Muscle of arm (tissue), 14 donors: Measurements from ENCODE around the gene ZNF318. TPM values are rescaled to one million over a fixed set of nuclear protein-coding genes. Genes with fewer than 3 reads are reported as not detected.
A peak's percentile ranks its signal among the peaks of the same experiment; 100 is the strongest.
"Not testable (repeated sequence)": the region's sequence is repeated elsewhere in the genome, so short reads cannot be mapped to it uniquely, and the experiment has no call there.

Experiments
- DNase-seq: peaks from one replicate; pipeline ENCODE4 v3.0.0-alpha.2; 2013
- long read RNA-seq, 11 donors: transcript quantifications; one replicate each; lab custom pipeline, GENCODE V29; 2026
- polyA plus RNA-seq, 12 donors: library from polyadenylated mRNA; unstranded; fragments of 120-200 nt; gene quantifications; one replicate each; pipeline ENCODE4 v1.2.1, GENCODE V29; 2013; ENCODE audit not compliant: insufficient read length in 12 of 12

ZNF318 gene, protein sequence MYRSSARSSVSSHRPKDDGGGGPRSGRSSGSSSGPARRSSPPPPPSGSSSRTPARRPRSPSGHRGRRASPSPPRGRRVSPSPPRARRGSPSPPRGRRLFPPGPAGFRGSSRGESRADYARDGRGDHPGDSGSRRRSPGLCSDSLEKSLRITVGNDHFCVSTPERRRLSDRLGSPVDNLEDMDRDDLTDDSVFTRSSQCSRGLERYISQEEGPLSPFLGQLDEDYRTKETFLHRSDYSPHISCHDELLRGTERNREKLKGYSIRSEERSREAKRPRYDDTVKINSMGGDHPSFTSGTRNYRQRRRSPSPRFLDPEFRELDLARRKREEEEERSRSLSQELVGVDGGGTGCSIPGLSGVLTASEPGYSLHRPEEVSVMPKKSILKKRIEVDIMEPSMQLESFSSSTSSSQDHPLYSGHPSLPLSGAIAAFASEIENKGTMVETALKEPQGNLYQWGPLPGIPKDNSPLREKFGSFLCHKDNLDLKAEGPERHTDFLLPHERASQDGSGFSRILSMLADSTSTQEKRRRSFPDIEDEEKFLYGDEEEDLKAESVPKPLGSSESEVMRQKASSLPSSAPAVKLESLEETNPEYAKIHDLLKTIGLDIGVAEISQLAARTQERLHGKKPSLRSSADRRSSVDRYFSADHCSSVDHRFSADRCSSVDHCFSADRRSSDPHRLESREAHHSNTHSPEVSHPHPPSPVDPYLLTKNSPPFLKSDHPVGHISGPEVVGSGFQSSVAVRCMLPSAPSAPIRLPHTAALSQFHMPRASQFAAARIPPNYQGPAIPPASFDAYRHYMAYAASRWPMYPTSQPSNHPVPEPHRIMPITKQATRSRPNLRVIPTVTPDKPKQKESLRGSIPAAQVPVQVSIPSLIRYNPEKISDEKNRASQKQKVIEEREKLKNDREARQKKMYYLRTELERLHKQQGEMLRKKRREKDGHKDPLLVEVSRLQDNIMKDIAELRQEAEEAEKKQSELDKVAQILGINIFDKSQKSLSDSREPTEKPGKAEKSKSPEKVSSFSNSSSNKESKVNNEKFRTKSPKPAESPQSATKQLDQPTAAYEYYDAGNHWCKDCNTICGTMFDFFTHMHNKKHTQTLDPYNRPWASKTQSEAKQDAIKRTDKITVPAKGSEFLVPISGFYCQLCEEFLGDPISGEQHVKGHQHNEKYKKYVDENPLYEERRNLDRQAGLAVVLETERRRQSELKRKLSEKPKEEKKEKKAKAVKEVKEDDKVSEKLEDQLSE (N-terminal part only)
- polyA plus RNA-seq = 10 to 100 TPM in 11 of 12 donors, not detected in 1; 12.7 to 22.9 (median 15.9) TPM
- long read RNA-seq, donor 1 = 0 reads
- long read RNA-seq, donor 2, full-length matches to known transcripts = 1 of 1 reads
- long read RNA-seq, donor 2, partial matches to known transcripts = 0 of 1 reads
- long read RNA-seq, donor 2, other reads (novel, unspliced or antisense) = 0 of 1 reads
- long read RNA-seq, donor 3 = 0 reads
- long read RNA-seq, donor 4, full-length matches to known transcripts = 1 of 1 reads
- long read RNA-seq, donor 4, partial matches to known transcripts = 0 of 1 reads
- long read RNA-seq, donor 4, other reads (novel, unspliced or antisense) = 0 of 1 reads
- long read RNA-seq, donor 5, full-length matches to known transcripts = 1 of 1 reads
- long read RNA-seq, donor 5, partial matches to known transcripts = 0 of 1 reads
- long read RNA-seq, donor 5, other reads (novel, unspliced or antisense) = 0 of 1 reads
- long read RNA-seq, donor 6, full-length matches to known transcripts = 1 of 1 reads
- long read RNA-seq, donor 6, partial matches to known transcripts = 0 of 1 reads
- long read RNA-seq, donor 6, other reads (novel, unspliced or antisense) = 0 of 1 reads
- long read RNA-seq, donor 7 = 0 reads
- long read RNA-seq, donor 8, partial matches to known transcripts = 5 of 5 reads
- long read RNA-seq, donor 8, other reads (novel, unspliced or antisense) = 0 of 5 reads
- long read RNA-seq, donor 9 = 0 reads
- long read RNA-seq, donor 10, full-length matches to known transcripts = 4 of 4 reads
- long read RNA-seq, donor 10, partial matches to known transcripts = 0 of 4 reads
- long read RNA-seq, donor 10, other reads (novel, unspliced or antisense) = 0 of 4 reads
- long read RNA-seq, donor 11, full-length matches to known transcripts = 2 of 2 reads
- long read RNA-seq, donor 11, partial matches to known transcripts = 0 of 2 reads
- long read RNA-seq, donor 11, other reads (novel, unspliced or antisense) = 0 of 2 reads

DNA sequence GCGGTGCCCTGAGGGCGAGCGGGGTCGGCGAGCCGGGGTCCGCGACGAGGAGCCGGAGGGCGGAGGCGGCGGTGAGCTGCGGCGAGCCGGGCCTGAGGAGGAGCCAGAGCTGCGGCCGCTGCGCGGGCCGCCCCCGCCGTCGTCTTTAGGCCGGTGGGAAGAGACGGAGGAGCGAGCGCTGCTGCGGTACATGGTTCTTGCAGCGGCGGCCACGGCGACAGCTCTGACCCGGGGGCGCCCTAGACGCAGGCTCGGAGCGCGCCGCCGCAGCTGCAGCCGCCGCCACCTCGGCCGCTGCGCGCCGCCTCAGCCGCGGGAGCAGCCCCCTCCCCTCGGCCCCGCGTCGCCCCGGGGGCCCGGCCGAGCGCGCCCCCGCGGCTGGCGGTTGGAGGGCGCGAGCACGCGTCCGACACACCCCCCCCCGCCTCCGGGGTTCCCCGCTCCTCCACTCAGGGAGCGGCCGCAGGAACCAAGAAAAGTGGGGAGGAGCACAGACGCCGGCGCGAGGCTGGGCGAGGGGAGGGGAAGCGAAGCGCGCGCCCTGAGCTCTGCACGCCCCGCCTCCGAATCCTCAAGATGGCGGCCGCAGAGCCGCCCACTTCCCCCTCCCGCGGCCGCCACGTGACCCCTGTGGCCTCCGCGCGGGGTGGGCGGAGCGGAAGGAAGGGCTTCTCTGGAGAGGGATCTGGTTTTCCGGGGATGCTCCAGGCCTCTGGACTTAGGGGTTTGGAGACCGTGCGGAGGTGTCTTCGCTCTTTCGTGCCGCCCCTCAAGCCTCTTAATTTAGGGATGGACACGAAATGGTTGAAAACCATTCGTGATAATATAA lies at the start of gene ZNF318:
ZNF318 (minus strand) TSS at position 474 of the 829 bp plus-strand sequence; CDS start at position 192, 282 bp downstream.
- peak; percentile 98 for DNase-seq

- DNase-seq = no peak
Observed at GRCh38 chr6:43416935-43417334, 47.5 kb upstream of the ZNF318 start.

DNA sequence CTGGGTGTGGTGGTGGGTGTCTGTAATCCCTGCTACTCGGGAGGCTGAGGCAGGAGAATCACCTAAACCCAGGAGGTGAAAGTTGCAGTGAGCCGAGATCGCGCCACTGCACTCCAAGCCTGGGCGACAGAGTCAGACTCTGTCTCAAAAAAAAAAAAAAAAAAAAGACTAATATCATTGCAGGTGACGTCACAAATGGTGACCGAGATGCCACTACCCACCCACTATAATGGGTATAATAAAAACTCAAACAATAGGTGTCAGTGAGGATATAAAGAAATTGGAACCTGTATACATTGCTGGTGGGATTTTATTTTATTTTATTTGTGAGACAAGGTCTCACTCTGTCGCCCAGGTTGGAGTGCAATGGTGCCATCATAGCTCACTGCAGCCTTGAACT lies 45.8 kb upstream of the ZNF318 start:
- not testable (repeated sequence) for DNase-seq

- DNase-seq = no peak
Observed at GRCh38 chr6:43413002-43413401, 43.6 kb upstream of the ZNF318 start.

GRCh38 chr6:43412541-43412940 lies 43.1 kb upstream of the ZNF318 start:
- DNase-seq = no peak

DNA sequence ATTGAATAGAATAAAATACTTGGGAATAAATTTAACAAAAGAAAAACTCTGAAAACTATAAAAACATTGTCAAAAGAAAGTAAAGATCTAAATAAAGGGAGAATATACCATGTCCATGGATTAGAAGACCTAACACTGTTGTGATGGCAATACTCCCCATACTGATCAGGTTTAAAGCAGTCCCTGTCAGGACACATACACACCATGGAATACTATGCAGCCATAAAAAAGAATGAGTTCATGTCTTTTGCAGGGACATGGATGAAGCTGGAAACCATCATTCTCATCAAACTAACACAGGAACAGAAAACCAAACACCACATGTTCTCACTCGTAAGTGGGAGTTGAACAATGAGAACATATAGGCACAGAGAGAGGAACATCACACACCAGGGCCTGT lies 41.3 kb upstream of the ZNF318 start:
- not testable (repeated sequence) for DNase-seq

- no peak for DNase-seq
Observed at GRCh38 chr6:43408259-43408658, 38.8 kb upstream of the ZNF318 start.

GRCh38 chr6:43407296-43407695 lies 37.8 kb upstream of the ZNF318 start:
- no peak for DNase-seq

DNA sequence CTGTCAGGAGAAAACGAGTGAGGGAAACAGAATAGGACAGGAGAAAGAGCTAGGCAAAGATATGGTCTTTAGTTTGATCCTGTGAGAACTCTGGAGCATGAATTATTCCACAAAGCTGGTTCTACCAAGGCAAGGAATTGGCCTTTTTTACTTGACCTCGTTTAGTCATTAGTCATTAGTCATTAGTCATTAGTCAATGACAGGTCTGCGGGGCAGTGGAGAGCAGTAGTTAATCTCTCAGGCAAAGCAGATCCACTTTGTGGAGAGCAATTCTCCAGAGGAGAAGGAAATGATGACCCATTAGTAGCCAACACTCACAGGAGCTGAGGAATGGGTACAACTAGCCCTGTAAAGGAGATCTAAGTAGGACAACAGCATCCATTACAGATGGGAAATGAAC lies 35.9 kb upstream of the ZNF318 start:
- DNase-seq = no peak

DNA sequence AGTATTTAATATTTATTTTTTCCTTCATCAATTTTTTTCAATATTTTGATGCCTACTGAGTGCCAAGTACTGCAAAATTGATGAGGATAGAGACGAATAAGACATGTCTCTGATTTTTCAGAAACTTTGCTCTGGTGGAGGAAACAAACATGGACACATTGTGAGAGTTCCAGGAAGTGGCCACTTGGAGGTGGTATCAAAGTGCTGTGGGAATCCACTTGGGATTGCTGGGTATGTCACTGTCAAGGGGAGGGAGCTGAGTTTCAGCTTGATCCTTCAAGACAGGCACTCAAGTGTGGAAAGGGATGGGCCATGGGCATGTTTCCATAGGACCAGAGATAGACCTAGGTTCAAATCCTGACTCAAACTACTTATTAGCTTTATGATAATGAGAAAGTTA lies 33.4 kb upstream of the ZNF318 start:
- no peak for DNase-seq

GRCh38 chr6:43401730-43402129 lies 32.3 kb upstream of the ZNF318 start:
- no peak for DNase-seq

- no peak for DNase-seq
Observed at GRCh38 chr6:43399932-43400487, 30.6 kb upstream of the ZNF318 start.

GRCh38 chr6:43396408-43397149 lies 27.1 kb upstream of the ZNF318 start:
- no peak for DNase-seq

DNA sequence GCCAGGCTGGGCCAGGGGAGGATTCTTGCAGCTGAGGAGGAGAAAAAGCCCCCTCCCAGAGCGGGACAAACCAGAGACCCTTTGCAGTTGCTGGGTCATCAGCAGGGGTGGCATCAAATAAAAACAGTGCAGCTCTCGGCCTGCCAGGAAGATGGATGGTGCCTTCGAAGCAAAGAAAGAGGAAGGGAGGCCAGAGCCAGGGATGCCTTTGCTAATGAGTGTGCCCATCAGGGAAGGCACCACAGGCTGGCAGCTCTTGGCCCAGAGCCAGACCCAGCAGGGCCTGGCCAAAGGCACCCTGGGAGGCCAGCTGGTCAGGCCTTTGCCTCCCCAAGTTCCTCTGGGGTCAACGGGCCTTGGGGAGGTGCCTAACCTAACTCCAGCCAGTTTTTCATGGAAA lies 26.3 kb upstream of the ZNF318 start:
- DNase-seq = no peak

- DNase-seq = no peak
Observed at GRCh38 chr6:43394982-43395381, 25.5 kb upstream of the ZNF318 start.

GRCh38 chr6:43393602-43394001 lies 24.2 kb upstream of the ZNF318 start:
- no peak for DNase-seq

DNA sequence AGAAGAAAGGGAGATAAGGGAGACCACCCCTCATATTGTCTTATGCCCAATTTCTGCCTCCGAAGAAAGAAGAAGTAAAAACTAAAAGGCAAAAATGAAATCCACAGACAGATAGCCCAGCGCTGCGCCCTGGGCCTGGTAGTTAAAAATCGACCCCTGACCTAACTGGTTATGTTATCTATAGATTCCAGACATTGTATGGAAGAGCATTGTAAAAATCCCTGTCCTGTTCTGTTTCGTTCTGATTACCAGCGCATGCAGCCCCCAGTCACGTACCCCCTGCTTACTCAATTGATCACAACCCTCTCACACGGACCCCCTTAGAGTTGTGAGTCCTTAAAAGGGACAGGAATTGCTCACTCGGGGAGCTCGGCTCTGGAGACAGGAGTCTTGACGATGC lies 23.7 kb upstream of the ZNF318 start:
- not testable (repeated sequence) for DNase-seq
